ENCODE results near the gene ERVK3-1. TPM values are rescaled to one million over a fixed set of nuclear protein-coding genes. Genes with fewer than 3 reads are reported as not detected.
A peak's percentile ranks its signal among the peaks of the same experiment; 100 is the strongest.

ERVK3-1 gene
- total RNA-seq, 1 donor from 2014 or later = 13.2 TPM

- DNase-seq (ENCODE audit: low read depth, low spot score) = peak; percentile 19
Observed at GRCh38 chr19:58361900-58362271, 56.7 kb downstream of the ERVK3-1 start.

GRCh38 chr19:58362272-58362994 is 57.3 kb downstream of the ERVK3-1 start, which contains the start of gene ZNF497:
TSS of gene ZNF497 (minus strand) at chr19:58362751. CDS start at chr19:58357635, 5,116 bp downstream.
- DNase-seq (ENCODE audit: low read depth, low spot score) = peak; percentile 83

DNA sequence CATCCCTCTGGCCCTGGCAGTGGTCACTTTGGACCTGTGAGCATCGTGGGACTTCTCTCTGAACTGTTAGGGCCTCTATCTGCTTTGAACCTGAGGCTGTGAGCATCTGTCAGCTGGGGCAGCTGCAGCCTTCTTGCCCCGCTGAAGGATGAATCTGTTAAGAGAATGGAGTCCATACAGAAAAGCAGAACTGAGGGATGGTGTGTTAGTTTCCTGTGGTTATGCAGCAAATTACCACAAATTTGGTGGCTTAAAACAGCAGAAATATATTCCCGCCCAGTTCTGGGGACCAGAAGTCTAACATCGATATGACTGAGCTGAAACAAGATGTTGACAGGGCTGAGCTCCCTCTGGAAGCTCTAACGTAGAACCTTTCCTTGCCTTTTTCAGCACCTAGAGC is 59.0 kb downstream of the ERVK3-1 start:
- DNase-seq (ENCODE audit: low read depth, low spot score) = no peak

Other genes starting within 250 kb of the ERVK3-1 start
- 0.46 and 3.2 TPM in 2 replicates for gene ZNF135, start 246.1 kb upstream of the ERVK3-1 start, total RNA-seq
- gene ZSCAN18, start 207.1 kb upstream of the ERVK3-1 start, total RNA-seq = 19.7 and 33.3 TPM in 2 replicates
- gene ZNF329, start 154.6 kb upstream of the ERVK3-1 start, total RNA-seq = 10.0 and 12.5 TPM in 2 replicates
- gene ZNF274, start 122.3 kb upstream of the ERVK3-1 start, total RNA-seq = 19.7 and 28.6 TPM in 2 replicates
- gene ZNF544, start 76.5 kb upstream of the ERVK3-1 start, total RNA-seq = 54.7 and 73.2 TPM in 2 replicates
- gene ZNF8, start 26.4 kb upstream of the ERVK3-1 start, total RNA-seq = 3.7 and 3.8 TPM in 2 replicates
- gene ZSCAN22, start 21.6 kb downstream of the ERVK3-1 start, total RNA-seq = 1.8 and 3.2 TPM in 2 replicates
- 2.2 and 5.3 TPM in 2 replicates for gene A1BG, start 48.1 kb downstream of the ERVK3-1 start, total RNA-seq
- 0.53 and 0.67 TPM in 2 replicates for gene ZNF497, start 57.4 kb downstream of the ERVK3-1 start, total RNA-seq
- gene ZNF837, start 75.7 kb downstream of the ERVK3-1 start, total RNA-seq = 1.1 and 1.8 TPM in 2 replicates
- 2,163 and 2,639 TPM in 2 replicates for gene RPS5, start 81.9 kb downstream of the ERVK3-1 start, total RNA-seq
- gene RNF225, start 90.3 kb downstream of the ERVK3-1 start, total RNA-seq = 0.18 TPM in 1 of 2 replicates, not detected in the other
- 16.2 and 20.3 TPM in 2 replicates for gene ZNF584, start 103.3 kb downstream of the ERVK3-1 start, total RNA-seq
- 4.7 and 7.5 TPM in 2 replicates for gene ZNF132, start 134.8 kb downstream of the ERVK3-1 start, total RNA-seq
- 10.0 and 11.4 TPM in 2 replicates for gene ZNF324B, start 146.2 kb downstream of the ERVK3-1 start, total RNA-seq
- 12.6 and 12.7 TPM in 2 replicates for gene ZNF324, start 161.7 kb downstream of the ERVK3-1 start, total RNA-seq
- gene ZNF446, start 171.0 kb downstream of the ERVK3-1 start, total RNA-seq = 4.9 and 5.4 TPM in 2 replicates
- 6.3 and 14.8 TPM in 2 replicates for gene SLC27A5, start 206.6 kb downstream of the ERVK3-1 start, total RNA-seq
- gene ZBTB45, start 214.4 kb downstream of the ERVK3-1 start, total RNA-seq = 6.0 and 6.5 TPM in 2 replicates
- 526 and 542 TPM in 2 replicates for gene TRIM28, start 238.7 kb downstream of the ERVK3-1 start, total RNA-seq
- 114 and 145 TPM in 2 replicates for gene CHMP2A, start 249.7 kb downstream of the ERVK3-1 start, total RNA-seq

Data from pulmonary artery endothelial cell (primary cell).